ENCODE results near the gene UBALD1.

Gene UBALD1

DNA sequence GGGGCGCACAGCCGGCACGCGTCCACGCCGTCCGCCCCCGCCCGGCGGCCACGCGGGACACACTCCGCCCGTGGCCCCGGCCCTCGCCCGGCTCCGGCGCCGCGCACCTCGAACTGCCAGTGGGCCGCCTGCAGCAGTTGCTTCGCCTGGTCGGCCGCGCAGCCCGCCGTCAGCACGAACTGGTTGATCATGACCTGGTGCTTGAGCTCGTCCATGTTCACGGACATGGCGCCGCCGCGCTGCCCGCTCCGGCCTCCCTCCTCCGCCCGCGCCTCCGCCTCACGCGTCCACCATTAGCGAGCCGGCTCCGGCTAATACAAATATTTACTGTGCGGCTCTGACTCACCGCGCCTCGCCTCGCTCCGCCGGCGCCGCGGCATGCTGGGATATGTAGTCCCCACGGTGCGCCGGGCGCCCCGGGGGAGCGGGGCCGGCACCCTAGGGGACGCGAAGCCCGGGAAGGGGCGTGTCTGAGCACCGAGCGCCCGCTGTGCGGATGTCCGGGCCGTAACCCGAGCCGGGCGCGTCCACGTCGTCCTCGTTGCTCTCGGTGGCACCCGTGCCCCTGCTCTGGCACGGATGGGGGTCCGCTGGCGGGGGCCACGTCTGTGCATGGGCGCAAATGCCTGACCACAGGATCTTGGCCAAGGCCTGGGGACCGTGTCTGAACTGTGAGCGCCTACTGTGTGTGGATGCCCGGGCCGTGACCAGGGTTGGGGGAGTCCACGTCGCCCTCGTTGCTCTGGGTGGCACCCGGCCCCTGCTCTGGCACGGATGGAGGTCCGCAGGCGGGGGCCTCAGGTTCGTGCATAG, at the start of gene UBALD1:
UBALD1 (minus strand) TSS at position 318 of the 813 bp plus-strand sequence; CDS start at position 227, 91 bp downstream.
- DNase-seq = peak; percentile 79

DNA sequence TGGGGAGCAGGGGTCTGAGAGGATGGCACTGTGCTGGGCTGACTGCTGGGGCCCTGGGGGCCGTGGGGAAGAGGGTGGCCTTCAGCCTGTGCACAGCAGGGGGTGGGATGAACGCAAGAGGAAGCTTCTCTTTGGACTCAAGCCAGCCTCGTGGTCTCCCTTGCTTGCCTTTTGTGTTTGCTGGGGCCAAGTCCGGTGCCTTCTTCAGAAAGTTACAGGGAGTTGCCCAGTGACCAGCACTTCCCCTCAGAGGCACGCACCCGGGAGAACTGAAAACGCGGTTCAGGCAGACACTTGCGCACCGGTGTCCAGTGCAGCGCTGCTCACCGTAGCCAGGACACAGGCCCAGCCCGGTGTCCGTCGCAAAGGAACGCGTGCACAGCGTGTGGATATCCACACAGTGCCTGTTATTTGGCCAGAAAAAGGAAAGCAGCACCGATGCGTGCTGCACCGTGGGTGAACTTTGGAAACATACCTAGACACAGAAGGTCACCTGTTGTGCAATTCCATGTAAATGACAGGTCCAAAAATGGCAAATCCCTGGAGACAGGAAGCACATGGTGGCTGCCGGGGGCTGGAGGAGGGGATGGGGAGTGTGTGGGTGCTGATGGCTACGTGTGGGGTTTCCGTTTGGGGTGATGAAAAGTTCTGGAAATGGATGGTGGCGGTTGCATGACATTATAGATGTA, 49.2 kb upstream of the UBALD1 start:
- DNase-seq = peak; percentile 16

DNA sequence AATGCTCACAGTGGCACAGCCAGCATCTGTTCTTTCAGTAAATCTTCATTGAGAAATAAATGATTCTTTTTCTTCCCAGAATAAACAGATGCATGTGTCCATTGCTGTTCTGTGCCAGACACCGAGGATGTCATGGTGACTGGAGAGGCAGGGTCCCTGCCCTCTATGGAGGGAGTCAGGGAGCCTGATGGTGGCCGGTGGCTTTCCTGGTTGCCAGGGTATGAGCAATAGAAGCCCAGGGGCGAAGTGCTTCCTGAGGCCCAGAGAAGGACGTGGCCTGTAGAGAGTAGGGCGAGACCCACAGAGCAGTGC, 48.7 kb upstream of the UBALD1 start:
- no peak for DNase-seq

DNA sequence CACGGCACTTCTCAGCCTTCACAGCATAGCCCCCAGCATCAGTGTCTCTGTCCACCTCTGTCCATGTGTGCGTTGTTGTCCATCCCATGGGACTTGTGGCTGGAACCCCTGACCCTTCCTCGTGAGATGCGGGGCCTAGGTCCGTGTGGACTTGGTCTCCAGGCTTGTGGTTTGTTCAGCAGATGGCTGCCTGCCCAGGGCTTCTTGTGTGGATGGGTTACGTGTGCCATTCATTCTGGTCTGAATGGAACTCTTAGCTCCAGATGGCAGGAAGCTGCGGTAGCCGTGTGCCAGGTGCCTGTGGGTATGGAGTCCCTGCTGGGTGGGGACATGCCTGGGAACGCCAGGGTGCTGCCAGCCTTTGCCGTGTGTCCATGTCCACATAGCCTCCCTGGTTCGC, 47.0 kb upstream of the UBALD1 start:
- no peak for DNase-seq

DNA sequence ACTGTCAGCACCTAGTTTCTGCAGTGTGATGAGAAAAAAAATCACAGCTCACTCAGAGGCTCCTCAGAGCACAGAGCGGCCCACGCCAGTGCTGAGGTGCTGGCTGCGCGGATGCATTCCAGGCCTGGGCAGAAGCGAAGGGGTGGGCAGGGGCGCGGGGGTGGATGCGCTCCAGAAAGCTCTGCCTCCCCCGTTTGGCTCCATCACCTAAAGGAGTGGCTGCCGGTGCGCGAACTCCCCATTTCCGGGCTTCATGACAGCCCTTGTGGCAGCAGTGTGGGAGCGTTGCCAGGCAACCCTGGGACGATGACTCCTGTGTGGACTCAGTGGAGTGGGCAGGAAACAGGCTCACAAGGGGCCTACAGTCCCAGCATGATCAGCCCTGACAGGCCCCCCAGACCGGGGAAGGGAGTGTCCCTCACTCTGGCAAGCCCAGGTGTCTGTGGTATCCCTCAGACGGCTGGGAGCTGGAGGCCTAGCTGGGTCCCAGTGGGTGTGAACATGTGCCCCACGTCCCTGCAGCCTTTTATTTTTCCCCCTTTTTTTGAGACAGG, 45.8 kb upstream of the UBALD1 start:
- peak; percentile 80 for DNase-seq

DNA sequence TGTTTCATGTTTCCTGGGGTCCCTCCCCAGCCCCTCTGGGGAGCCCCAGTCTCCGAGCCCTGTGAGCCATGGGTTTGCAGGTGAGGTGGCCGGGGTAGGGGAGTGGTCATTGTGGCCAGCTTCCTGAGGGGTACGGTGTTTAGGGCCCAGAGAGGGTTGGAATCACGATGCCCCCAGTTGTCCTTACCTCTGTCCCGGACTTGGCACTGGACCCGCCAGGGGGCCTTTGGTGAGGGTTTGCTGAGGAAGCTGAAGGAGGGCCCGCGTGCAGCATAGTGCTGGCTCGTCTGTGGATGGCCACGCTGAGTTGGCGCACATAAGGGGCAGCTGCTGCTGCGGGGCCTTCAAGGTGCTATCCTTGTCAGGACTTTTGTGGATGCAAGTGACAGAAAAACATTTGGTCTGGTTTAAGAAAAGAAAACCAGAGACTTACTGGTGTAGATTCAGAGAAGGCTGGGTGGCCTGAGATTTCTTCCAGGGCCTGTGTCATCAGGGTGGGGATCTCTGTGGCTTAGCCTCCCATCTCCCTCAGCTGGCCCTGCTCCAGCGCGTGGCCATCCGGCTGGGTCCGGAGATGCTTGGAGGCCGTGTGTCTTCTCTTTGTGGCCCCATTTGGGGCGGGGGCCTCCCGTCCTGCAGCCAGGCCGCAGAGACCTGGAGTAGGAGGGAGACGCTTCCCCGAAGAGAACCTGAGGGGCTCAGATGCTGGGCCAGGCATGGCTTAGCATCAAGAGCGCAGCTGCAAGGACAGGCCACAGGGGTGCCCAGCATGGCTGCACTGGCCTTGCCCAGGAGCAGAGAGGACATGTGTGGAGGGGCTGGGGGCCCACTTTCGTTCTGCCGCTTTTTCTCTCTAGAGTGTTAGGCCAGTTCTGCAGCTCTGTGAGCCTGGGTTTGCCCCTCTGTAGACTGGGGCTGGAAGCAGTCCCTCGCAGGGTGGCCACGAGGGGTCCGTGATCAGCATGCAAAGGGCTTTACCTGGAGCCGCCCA, 45.0 kb upstream of the UBALD1 start:
- DNase-seq = no peak

DNA sequence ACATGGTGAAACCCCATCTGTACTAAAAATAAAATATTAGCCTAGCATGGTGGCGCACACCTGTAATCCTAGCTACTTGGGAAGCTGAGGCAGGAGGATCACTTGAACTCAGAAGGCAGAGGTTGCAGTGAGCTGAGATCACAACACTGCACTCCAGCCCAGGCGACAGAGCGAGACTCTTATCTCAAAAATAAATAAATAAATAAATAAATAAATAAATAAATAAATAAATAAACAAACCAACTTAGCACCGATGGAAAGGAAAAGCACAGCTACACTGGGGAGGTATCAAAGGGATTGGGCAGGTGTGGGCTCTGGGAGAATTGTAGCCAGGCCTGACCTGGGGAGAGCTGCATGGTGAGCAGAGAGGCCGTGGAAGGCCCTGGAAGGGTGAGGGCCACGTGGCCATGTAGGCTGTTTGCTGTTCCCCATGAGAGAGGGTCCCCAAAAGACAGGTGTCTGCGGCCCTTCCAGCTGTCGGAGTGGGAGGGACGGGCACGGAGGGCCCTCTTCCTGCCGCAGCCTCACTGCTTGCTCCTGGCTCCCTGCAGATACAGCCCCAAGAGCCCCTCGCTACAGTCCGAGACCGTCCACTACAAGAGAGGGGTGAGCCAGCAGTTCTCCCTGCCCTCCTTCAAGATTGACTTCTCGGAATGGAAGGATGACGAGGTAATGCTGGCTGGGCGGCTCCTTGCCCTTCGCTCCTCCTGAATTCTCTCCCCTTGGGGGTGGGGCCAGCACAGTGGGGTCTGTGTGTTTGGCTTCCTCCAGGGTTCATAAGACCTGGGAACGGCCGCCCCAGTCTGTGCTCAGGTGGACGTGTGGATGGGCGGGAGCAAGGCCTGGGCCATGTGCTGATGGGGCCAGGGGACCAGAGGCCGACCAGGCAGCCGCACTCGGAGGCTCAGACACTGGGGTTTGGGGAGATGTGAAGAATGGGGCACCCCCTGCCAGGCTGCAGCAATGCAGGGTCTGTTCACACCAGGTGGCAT, 42.3 kb upstream of the UBALD1 start:
- DNase-seq = no peak

DNA sequence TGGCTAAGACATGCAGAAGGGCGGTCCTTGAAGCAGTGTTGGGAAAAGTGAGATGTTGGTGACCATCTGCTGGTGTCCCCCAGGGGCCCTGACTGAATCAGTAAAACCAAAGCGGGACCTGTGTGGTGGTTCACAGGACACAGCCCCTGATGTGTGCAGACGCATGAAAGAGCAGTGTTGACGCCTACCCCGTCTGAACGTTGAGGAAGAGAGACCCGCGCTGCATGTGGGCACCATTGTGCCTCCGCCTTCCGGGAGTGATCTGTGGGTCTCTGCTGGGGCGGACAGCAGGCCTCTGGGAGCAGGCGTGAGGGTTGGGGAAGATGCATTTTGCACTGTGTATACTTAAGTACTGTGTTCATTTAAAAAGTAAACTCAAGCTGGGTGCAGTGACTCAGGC, 41.5 kb upstream of the UBALD1 start:
- DNase-seq = no peak

DNA sequence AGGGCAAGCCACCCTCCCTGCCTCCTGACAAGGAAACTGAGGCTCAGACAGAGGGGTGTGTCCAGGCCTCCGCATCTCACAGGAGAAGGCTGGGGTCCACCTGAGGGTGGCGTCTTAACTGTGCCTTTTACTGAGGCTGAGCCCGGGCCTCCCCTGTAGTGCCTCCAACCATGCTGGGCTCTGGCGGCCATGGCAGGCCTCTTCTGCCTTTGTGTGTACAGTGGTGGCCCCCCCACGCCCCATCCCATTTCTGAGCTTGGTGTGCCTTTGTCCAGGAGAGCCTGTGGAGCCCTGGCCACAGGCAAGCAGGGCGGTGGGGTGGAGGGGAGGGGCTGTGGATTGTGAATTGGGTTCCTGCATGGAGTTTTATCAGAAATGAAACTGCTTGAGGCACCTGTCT, 41.1 kb upstream of the UBALD1 start:
- no peak for DNase-seq

DNA sequence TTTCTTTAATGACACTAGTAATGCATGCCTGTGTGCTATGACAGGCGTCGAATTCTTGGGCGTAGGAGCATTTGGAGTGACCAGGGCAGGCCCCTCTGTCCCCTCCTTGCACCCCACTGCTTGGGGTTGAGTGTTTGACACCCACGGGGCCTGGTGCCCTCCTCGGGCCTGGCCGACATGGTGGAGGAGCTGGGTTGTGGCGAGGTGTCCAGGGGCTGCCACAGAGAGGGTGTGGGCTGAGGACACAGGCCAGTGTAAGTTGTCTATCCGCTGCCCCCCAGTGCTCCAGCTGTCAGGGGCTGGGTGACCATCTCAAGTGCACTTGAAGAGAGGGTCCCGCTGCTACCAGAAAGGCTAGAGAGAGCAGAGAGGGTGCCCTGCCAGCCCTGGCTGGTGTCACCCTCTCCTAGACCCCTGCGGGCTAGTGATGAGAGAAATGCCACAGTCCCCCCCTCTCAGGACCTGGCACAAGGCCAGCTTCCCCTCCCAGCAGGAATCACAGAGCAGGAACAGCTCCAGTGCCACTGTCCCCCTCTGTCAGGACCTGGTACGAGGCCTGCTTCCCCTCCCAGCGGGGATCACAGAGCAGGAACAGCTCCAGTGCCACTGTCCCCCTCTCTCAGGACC, 40.4 kb upstream of the UBALD1 start:
- no peak for DNase-seq

DNA sequence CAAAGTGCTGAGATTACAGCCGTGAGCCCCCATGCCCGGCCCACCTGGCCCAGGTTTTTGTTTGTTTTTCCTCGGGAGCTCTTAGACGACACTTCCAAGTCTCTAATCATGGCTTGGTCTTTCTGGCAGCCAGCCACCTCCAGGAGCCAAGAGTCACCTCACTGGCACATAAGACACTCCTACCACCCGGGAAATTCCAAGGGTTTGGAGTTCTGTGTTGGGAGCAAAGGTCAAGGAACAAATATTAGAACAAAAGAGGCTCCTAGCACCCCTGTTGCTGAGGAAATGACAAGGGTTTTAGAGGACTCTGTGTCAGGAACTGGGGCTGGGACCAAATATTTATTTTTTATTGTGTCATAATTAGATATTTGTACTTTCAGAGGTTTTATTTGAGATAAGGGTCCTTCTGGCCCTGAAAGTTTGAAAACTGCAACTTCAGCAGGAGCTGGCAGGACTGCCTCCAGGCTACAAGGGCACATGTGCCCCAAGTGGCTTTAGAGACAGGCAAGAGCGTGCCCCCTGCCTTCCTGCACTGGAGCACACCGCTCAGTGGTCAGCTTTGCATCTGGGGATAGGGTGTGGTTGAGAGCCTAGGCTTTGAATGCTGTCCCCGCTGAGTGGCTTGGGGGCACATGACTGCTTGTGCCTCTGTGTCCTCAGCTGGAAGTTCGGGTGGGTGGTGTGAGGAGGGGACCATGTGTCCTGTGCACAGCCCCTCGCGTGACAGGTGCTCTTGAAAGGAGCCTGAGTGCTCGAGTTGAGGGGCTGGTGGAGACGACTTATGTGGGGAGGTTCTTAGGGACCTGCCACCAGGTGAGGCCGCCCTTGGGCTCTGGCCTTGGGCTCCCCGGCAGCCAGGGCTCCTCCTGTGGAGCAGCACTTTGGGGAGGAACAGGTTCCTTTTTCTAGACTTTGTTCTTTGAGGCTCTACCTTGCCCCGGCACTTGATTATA, 39.6 kb upstream of the UBALD1 start:
- no peak for DNase-seq

DNA sequence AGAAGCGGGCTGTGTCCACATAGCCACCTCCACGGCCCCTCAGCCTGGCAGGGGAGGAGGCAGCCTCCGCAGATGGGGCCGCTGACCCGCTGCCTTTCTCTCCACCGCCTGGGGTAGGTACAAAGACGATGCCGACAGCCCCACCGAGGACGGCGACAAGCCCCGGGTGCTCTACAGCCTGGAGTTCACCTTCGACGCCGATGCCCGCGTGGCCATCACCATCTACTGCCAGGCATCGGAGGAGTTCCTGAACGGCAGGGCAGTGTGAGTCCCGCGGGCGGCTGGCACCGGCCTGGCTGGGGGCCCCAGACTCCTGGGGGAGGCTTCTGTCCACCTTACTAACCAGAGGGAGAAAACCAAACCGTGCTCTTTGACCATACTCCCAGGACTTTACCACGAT, 37.9 kb upstream of the UBALD1 start:
- DNase-seq = no peak

DNA sequence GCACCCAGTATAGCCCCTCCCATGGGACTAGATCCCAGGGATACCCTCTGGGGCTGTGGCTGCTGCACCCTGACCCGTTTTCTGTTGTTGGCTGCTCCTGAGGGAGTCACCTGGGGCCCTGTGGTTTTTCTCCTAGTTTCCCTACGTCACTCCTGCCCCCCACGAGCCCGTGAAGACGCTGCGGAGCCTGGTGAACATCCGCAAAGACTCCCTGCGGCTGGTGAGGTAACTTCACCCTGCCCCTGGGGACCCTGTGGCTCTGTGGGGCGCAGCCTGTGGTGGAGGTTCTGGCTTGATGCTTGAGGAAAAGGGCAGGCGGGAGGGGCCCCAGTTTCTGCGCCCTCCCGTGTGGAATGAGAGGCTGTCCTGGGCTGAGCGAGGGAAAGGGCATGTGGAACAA, 37.1 kb upstream of the UBALD1 start:
- DNase-seq = no peak

DNA sequence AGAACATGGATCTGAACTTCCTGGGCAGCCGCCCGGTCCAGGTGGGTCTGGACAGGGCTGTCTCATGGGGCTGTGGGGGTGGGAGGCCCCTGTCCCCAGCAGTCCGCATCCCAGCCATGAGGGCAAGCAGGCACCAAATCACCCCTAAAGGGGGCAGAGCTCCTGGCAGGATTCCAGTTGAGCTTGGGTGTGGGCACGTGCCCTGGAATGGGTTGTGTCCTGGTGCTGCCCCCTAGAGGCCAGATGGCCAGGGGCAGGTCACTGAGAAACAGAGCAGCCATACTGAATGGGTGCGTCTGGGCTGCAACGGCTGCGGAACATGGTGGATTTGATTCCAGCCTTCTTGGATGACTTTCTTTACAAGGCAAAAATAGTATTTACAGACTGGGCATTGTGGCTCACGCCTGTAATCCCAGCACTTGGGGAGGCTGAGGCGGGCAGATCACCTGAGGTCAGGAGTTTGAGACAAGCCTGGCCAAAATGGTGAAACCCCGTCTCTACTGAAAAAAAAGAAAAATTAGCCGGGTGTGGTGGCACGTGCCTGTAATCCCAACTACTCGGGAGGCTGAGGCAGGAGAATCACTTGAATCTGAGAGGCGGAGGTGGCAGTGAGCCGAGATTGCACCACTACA, 35.9 kb upstream of the UBALD1 start:
- DNase-seq = peak; percentile 64

DNA sequence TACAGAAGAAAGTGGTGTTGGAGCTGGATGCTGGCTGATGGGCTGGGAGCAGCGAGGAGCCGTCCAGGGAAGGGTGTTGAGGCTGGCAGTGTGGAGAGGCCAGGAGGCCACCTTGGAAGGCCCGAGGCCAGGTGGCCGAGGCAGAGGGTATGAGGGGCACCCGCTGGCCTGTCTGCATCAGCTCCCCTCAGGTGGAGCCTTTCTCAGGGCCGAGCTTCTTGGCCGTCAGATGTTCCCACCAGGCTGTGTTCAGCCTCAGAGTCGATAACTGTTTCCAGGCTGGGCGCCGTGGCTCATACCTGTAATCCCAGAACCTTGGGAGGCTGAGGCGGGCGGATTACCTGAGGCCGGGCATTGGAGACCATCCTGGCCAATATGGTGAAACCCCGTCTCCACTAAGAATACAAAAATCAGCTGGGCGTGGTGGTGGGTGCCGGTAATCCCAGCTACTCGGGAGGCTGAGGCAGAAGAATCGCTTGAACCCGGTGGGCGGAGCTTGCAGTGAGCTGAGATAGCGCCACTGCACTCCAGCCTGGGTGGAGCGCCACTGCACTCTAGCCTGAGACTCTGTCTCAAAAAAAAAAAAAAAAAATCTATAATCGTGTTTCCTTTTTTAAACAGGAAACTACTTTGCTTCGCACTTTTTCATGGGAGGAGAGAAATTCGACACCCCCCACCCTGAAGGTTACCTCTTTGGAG, 35.2 kb upstream of the UBALD1 start:
- DNase-seq = no peak

DNA sequence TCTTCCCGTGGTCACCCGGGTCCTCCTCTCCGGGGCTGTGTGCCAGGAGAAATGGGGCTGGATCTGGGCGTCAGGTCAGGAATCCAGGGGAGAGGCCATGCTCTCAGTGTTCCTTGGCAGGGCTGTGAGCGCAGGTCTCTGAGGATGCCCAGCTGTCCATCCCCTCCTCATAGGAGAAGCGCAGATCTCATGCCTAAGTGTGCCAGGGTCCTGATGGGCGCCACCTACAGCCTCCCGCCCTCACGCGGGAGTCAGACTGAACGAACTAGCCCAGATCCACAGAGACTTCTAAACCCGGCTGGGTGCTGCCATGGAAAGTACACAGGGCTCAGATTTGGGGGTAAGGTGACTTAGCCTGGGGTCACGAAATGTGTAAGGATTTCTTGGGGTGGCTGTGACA, 34.2 kb upstream of the UBALD1 start:
- no peak for DNase-seq

DNA sequence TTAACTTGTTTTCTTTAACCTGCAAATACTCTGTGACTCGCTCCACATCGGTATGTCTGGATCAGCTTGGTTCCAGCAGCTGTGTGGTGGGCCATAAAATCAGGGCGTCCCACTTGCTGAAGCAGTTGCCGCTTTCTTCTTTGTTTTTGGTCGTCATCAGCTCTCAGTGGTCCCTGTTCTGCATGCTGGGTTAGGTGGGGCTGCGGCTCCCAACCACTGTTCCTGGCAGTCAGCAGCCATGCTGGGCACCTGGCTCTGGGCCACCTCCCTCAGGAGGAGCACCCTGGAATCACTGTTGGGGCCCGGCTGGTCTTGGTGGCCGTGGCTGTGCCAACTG, 32.9 kb upstream of the UBALD1 start:
- no peak for DNase-seq

DNA sequence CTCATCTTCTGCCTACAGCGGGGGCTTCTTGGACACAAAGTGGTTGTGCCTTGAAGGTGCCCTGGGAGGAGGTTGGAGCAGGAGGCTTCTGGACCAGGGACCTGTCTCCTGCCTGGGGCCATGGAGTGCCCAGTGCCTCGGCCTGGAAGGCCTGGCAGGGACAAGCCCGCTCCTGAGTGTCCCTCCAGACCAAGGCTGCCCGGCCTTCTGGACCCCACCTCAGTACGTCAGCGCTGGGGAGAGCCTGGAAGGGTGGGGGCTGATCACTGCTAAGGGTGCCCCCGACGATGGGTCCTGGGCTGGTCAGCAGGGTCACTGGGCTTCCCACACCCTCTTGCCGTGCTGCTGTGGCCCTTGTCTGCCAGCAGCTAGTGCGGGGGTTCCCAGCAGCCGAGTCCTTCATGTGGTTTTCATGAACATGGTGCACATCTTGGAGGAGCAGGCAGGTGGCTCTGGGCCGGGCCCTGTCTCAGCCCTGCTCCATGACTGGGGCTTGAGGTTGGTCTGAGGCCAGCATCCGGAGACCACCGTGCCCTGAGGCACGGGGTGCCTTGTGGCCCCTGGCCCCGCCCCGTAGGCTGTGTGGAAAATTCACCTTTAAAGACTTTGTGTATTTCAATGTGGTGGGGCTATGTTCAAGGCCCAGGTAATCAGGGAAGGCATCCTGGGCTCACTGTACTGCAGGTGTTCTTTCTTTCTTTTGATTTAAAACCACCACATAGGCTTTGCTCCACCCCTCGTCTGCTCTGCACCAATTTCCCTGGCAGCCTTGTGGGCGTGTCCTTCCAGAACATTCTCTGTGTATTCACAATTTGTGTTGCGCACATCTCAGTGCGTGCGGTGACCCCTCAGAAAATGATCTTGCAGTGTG, 32.3 kb upstream of the UBALD1 start:
- DNase-seq = no peak

All from CD4-positive, alpha-beta T cell treated with Interleukin-4 for 4 hours (primary cell).